Chondrocyte (in vitro differentiated cells): Measurements from ENCODE around the gene RNU1-2. TPM values are rescaled to one million over a fixed set of nuclear protein-coding genes. Genes with fewer than 3 reads are reported as not detected.
"Not testable (repeated sequence)": the region's sequence is repeated elsewhere in the genome, so short reads cannot be mapped to it uniquely, and the experiment has no call there.

Experiments
- DNase-seq: peaks from one replicate; pipeline ENCODE4 v3.0.0; 2021; ENCODE audit warnings: mixed read lengths, low spot score
- H3K27ac Mint-ChIP-seq: one replicate; pipeline ENCODE4 v1.8.0; 2021; ENCODE audit warnings: mild to moderate bottlenecking, moderate library complexity, mixed read lengths; ENCODE audit not compliant: unreplicated experiment
- H3K27me3 Mint-ChIP-seq: 2 replicates; pipeline ENCODE4 v1.8.0; 2021; ENCODE audit warnings: low read depth, mixed read lengths
- H3K36me3 Mint-ChIP-seq: 2 replicates; pipeline ENCODE4 v1.8.0; 2021; ENCODE audit warnings: low read depth, mixed read lengths
- H3K4me1 Mint-ChIP-seq: 2 replicates; pipeline ENCODE4 v1.8.0; 2021; ENCODE audit warnings: low read depth, mild to moderate bottlenecking, mixed read lengths
- H3K4me3 Mint-ChIP-seq: one replicate; pipeline ENCODE4 v1.8.0; 2021; ENCODE audit warnings: mild to moderate bottlenecking, moderate library complexity, mixed read lengths; ENCODE audit not compliant: unreplicated experiment
- H3K9me3 Mint-ChIP-seq: 2 replicates; pipeline ENCODE4 v1.8.0; 2021; ENCODE audit warnings: low read depth, mixed read lengths
- total RNA-seq: library from RNA; stranded (reverse); gene quantifications from 3 replicates; pipeline ENCODE4 v1.2.1, GENCODE V29; 2021
- TF ChIP-seq, protein P1 (sequence below): fragments of 200-600 bp; sonication (generic); IDR thresholded peaks from 2 replicates; pipeline ENCODE4 v1.5.0; 2021; ENCODE audit warnings: antibody characterized with exemption, mild to moderate bottlenecking, moderate library complexity

The RNU1-2 gene
- total RNA-seq, 1 donor from 2014 or later, result 1,438 TPM

DNA sequence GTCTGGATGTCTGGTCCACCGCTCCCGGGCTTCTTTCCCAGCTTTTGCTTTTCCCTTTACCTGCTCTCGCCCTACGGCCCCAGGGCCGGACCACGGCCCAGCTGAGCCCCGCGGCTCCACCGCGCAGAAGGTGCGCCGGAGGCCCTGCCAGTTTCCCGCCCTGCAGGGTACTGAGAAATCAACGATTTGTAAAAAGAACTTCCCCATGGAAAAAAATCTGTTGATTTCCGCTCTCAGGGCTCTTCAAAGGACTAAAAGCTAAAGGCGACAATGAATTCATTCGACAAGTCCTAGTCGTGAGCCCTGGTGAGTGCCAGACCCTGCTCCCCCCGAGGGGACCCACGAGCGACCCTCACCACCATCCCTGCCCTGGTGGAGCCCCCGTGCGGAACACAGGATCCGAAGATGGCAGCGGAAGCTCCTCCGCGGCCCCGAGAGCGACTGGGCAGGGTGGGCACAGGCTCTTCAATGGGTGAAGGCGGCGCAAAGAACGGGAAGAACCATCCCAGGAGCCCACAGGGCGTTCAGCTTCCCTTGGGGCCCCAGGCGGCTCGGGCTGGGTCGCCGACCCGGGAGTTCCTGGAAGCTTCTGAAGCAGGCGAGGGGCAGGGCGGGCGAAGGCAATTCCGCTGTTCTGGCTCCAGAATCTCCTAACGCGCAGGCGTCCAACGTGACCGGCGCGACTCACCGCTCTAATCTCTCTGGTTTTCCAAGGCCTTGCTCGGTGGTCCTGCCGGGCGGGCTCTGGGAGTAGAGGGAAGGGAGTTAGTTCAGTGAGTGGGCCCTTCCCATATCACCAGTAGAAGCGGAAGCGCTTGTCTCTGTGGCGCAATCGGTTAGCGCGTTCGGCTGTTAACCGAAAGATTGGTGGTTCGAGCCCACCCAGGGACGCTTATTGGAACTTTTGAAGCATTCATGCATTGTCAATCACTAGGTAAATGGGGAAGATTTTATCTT is 6.6 kb upstream of the RNU1-2 start:
- Mint-ChIP-seq H3K4me3 (peak overlapping the region; percentile 69), H3K27ac (peak overlapping the region; percentile 45), H3K4me1 (no peaks in the 10 kb centered on the region), H3K36me3 (no peaks in the 10 kb centered on the region), H3K27me3 (no peaks in the 10 kb centered on the region), H3K9me3 (no peaks in the 10 kb centered on the region)
- DNase-seq, result no peak
- TF ChIP-seq, protein P1, sequence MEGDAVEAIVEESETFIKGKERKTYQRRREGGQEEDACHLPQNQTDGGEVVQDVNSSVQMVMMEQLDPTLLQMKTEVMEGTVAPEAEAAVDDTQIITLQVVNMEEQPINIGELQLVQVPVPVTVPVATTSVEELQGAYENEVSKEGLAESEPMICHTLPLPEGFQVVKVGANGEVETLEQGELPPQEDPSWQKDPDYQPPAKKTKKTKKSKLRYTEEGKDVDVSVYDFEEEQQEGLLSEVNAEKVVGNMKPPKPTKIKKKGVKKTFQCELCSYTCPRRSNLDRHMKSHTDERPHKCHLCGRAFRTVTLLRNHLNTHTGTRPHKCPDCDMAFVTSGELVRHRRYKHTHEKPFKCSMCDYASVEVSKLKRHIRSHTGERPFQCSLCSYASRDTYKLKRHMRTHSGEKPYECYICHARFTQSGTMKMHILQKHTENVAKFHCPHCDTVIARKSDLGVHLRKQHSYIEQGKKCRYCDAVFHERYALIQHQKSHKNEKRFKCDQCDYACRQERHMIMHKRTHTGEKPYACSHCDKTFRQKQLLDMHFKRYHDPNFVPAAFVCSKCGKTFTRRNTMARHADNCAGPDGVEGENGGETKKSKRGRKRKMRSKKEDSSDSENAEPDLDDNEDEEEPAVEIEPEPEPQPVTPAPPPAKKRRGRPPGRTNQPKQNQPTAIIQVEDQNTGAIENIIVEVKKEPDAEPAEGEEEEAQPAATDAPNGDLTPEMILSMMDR, result peak; percentile 14

DNA sequence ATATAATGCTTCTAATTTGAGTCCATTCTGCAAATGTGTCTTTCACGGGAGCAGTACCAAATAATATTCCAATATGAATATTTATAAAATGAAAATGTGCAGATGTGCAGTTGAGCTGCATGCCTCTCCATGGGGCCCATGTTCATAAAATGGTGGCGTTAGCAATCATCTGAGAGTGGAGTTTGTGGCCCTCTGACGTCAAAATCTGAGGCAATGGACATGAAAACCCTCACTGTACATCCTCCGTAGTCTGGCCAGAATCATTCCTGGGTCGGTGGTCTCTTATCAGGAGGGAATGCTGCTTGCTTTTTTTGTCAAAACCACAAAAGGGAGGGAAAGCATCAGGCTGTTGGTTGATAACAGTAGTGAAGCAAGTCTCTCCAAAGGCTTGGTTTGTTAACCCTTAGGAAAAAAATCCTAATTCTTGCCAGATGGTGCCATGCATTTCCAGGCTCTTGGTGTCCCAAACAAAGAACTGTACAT is 5.2 kb upstream of the RNU1-2 start:
- H3K27me3 Mint-ChIP-seq, H3K4me3 Mint-ChIP-seq, H3K36me3 Mint-ChIP-seq, DNase-seq, H3K4me1 Mint-ChIP-seq, H3K9me3 Mint-ChIP-seq, H3K27ac Mint-ChIP-seq: not testable (repeated sequence)

DNA sequence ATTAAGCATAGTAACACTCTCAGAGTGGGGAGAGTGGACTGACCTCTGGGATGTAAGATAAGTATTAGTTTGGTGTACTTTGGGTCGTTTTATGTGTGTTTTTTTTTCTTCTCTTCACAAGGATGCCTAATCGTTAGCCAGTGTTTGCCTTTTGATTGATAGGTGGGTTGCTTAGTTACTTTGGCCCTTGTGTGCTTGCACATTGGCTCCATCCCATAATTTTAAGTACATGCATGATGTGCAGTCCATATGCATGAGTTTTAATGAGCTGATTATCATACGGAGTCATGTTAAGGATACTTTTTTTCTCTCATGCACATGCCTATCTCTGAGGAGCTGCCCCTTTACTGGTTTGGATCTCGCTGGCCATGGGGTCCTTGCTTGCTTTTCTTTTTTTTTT is 4.7 kb upstream of the RNU1-2 start:
- H3K4me3 Mint-ChIP-seq, result not testable (repeated sequence)

DNA sequence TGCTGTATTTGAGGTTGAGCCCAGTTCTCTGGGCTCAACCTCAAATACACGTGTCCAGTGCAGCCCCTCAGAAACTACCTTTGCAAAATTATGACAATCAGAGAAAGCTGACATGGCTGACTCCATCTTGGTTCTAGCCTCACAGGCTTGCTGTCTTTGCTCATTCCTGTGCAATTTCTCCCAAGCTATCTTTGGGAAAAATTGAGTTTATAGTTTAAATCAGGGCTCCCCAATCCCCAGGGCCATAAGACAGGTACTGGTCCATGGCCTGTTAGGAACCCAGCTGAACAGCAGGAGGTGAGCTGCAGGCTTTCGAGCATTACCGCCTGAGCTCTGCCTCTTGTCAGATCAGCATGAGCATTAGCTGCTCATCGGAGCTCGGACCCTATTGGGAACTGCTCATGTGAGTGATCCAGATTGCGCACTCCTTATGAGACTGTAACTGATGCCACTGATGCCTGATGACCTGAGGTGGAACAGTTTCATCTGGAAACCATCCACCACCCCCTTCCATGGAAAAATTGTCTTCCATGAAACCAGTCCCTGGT is 2.7 kb upstream of the RNU1-2 start:
- DNase-seq, H3K36me3 Mint-ChIP-seq, H3K9me3 Mint-ChIP-seq, H3K27ac Mint-ChIP-seq, H3K4me3 Mint-ChIP-seq, H3K27me3 Mint-ChIP-seq: not testable (repeated sequence)
- peaks cover 11% of the 10 kb centered on the region for H3K4me1 Mint-ChIP-seq

More for the DNA sequence above, 4.7 kb upstream of the RNU1-2 start:
- not testable (repeated sequence) for DNase-seq, H3K4me1 Mint-ChIP-seq, H3K9me3 Mint-ChIP-seq, H3K27ac Mint-ChIP-seq, H3K27me3 Mint-ChIP-seq, H3K36me3 Mint-ChIP-seq

DNA sequence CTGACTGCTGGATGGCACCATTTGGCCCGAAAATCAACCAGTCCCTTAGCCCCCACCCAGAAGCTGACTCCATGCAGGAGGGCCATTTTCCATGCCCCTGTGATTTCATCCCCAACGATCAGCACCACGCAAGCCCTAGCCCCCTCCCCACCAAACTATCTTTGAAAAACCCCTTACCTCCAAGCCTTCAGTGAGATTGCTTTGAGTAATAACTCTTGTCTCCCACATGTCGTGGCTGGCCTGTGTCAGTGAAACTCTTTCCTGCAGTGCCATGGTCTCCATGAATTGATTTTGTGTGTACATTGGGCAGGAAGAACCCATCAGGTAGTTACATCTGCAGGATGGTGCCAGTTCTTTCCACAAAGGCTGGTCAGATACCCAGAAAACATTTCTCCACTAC is 2.0 kb upstream of the RNU1-2 start:
- not testable (repeated sequence) for DNase-seq, H3K27ac Mint-ChIP-seq, H3K36me3 Mint-ChIP-seq, H3K27me3 Mint-ChIP-seq, H3K9me3 Mint-ChIP-seq, H3K4me3 Mint-ChIP-seq
- H3K4me1 Mint-ChIP-seq, result peaks cover 11% of the 10 kb centered on the region

DNA sequence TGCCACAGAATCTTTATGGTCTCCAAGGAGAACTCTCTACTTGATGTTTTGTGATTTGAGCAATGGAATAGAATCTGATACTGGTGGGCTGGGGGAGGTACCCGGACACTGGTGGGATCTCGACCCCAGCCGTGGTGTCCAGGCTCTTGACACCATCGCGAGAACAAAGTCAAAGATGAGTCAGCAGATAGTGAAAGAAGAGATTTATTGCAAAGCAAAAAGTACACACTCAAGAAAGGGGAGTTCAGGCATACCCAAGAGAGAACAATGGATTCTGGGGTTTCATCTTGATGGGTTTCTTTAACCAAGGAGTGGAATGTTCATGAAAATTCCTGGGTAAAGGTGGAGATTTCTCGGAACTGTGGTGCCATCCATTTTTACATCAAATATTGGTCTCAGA is 1.4 kb upstream of the RNU1-2 start:
- peaks cover 11% of the 10 kb centered on the region for H3K4me1 Mint-ChIP-seq
- not testable (repeated sequence) for H3K27ac Mint-ChIP-seq, H3K4me3 Mint-ChIP-seq, H3K27me3 Mint-ChIP-seq, H3K36me3 Mint-ChIP-seq, DNase-seq, H3K9me3 Mint-ChIP-seq

DNA sequence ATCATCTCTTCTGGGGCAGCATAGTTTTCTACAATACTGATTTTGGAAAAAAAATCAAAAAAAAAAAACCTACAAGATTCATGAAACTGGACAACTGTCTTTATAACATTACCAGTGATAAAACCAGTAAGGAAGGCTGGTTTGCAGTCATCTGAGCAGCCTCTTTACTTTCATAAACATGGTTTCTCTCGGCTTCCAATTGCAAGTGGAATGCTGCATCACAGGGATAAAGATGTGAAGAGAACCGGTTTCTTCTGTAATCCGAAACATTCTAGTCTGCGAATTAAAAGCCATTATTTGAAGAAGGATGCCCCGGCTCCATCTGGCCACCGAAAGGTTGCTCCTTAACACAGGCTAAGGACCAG is 565 bp upstream of the RNU1-2 start:
- not testable (repeated sequence) for H3K36me3 Mint-ChIP-seq, DNase-seq, H3K9me3 Mint-ChIP-seq, H3K27me3 Mint-ChIP-seq
- H3K4me3 Mint-ChIP-seq, result peak overlapping the region; percentile 73
- H3K27ac Mint-ChIP-seq, result peak overlapping the region; percentile 100
- H3K4me1 Mint-ChIP-seq, result peaks cover 11% of the 10 kb centered on the region

DNA sequence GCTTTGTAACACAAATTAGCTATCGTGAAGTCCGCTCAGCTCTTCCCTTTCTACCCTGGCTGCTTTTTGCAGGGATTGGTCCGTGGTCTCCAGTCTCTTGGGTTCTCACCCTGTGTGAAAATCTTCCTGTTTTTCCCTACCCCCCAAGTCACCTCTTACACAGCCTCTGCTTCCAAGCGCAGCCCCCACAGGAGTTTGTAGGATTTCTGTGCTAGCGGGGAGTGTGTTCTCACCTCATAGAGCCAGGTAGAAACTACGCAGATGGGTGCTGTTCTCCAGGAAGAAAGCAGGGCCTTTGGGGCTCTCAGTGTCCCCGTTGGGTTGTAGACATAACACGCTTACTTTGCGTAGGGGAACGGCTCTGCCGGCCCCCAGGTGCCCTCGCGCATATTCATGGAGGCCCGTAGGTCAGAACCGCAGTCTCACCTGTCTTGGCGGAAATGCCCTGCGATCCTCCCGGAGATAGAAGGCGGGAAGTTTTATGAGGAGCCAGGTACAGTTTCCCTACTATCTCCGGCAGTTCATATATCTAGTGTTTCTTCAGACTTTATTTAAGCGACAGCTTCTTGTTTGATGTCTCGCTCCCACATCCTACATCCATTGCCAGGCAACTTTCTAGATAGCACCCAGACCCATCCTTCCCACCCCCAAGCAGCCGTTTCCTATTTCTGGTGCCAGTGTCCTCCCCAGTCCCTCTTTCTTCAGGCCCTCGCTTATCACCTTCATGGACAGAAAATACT is 706 bp downstream of the RNU1-2 start:
- H3K9me3 Mint-ChIP-seq, H3K27me3 Mint-ChIP-seq, DNase-seq, H3K36me3 Mint-ChIP-seq: not testable (repeated sequence)
- peak overlapping the region; percentile 73 for H3K4me3 Mint-ChIP-seq
- H3K4me1 Mint-ChIP-seq, result peaks cover 11% of the 10 kb centered on the region
- peak overlapping the region; percentile 100 for H3K27ac Mint-ChIP-seq

DNA sequence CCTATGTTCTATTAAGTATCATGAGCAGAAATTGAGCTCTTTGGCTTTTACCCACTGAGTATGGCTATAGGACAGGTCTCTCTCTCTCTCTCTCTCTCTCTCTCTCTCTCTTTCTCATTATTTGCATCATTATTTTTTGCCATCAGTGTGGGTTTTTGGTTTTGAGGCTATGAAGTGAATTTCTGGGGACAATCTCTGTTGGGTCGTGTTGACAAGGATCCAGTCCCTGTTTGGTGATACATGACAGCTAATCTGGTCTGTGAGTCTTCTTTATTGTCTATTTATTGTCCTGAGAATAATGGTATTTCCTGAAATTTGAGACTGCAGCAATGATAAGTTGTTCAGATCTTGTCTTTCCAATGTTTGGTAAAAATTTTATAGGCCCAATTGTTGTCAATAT is 1.9 kb downstream of the RNU1-2 start:
- not testable (repeated sequence) for H3K27ac Mint-ChIP-seq, H3K4me3 Mint-ChIP-seq, H3K27me3 Mint-ChIP-seq, H3K36me3 Mint-ChIP-seq, DNase-seq, H3K9me3 Mint-ChIP-seq
- H3K4me1 Mint-ChIP-seq, result peaks cover 11% of the 10 kb centered on the region

DNA sequence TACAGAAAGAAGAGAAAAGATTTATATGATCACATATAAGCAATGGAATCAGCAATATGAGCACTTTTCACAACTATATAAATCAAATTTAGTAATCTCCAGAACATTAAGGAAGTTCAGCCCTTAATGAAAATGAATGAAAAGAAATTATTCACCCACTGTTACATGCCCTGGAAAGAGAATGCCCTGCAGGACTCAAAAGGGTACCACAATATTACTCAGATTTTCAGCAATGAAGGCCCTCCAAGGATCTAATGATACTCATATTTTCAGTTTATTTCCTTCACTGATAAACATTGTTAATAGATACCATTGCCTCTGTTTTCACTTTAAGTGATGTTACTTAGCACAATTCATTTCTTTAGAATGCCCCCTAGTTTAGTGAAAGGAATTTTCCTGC is 2.5 kb downstream of the RNU1-2 start:
- not testable (repeated sequence) for H3K9me3 Mint-ChIP-seq, DNase-seq, H3K27me3 Mint-ChIP-seq, H3K4me3 Mint-ChIP-seq, H3K36me3 Mint-ChIP-seq, H3K27ac Mint-ChIP-seq
- H3K4me1 Mint-ChIP-seq, result peaks cover 11% of the 10 kb centered on the region

DNA sequence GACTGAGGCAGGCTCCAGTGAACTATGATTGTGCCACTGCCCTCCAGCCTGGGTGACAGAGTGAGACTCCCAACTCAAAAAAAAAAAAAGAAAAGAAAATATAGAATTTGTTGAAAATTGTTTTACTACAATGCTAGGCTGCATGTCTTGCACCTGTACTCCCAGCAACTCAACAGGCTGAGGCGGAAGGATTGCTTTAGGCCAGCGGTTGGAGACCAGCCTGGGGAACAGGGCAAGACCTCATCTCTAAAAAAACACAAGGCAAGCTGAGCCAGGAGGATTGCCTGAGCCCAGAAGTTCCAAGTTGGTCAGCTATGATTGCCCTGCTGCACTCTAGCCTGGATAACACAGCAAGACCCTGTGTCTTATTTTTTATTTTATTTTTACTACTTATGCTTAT is 3.2 kb downstream of the RNU1-2 start:
- H3K36me3 Mint-ChIP-seq, H3K4me3 Mint-ChIP-seq, H3K27me3 Mint-ChIP-seq, H3K9me3 Mint-ChIP-seq, H3K27ac Mint-ChIP-seq, DNase-seq: not testable (repeated sequence)
- H3K4me1 Mint-ChIP-seq, result peaks cover 11% of the 10 kb centered on the region
